CD4-positive, alpha-beta T cell treated with Interleukin-17A for 1 hour (primary cell): ENCODE data around the gene VSX2.

Experiments
- DNase-seq: peaks from one replicate; pipeline ENCODE4 v3.0.0-alpha.2; 2020

The VSX2 gene

DNA sequence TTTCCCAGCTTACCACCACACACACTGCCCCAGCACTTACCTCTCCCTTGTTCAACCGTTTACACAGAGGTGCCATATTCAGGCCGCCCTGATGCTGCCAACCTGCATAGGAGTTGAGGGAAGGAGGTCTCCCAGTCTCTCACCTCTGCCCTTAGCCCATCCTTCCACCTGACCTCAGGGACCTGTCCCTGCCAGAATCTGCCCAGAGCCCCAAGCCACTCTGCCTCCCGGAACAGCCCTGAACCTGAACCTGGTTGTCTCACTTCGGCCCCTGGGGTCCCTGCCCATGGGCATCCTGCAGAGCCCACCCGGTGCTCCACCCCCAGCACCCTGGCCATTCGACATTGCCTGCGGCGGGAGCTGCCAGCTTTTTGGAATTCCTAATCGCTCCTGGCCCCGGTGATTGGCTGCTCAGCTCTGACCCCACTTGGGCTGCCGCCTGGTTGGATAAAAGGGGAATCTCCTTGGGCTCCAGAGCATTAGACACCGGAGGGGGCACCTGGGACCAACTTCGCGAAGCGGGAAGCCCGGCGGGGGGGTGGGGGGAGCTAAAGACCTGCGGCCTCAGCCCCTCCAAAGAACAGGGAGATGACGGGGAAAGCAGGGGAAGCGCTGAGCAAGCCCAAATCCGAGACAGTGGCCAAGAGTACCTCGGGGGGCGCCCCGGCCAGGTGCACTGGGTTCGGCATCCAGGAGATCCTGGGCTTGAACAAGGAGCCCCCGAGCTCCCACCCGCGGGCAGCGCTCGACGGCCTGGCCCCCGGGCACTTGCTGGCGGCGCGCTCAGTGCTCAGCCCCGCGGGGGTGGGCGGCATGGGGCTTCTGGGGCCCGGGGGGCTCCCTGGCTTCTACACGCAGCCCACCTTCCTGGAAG is at the start of gene VSX2:
Gene VSX2, plus strand, starts transcription at position 476 of the 874 bp plus-strand sequence. Its CDS starts 113 bp downstream, at position 589.
- no peak for DNase-seq

DNA sequence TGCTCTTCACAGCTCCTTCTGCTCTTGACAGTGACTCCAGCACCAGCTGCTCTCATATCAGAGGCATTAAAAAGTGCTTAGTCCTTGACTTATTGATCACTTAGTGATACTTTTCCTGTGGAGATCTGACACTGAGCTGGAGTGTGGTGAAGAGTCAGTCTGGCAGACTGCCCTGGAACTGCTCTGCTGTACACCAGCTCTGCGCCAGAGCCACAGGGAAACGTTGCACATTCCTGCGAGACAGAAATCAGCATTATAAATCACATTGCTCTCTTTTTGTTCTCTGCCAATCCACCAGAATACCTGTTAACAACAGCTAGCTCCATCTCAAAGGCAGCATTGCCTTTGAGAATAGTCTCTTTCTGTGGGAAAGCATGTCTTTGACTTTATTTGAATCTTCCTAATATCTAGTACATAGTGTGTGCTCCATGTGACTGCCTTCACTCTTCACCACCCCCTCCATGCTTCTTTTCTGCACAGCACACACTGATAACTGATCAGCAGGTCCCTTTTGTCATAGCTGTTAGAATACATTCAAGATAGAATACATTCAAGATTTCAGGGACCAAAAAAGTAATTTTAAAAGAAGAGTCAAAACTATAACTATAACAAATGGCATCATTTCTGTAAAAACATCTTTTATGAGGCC is 48.2 kb upstream of the VSX2 start:
- DNase-seq, result no peak

DNA sequence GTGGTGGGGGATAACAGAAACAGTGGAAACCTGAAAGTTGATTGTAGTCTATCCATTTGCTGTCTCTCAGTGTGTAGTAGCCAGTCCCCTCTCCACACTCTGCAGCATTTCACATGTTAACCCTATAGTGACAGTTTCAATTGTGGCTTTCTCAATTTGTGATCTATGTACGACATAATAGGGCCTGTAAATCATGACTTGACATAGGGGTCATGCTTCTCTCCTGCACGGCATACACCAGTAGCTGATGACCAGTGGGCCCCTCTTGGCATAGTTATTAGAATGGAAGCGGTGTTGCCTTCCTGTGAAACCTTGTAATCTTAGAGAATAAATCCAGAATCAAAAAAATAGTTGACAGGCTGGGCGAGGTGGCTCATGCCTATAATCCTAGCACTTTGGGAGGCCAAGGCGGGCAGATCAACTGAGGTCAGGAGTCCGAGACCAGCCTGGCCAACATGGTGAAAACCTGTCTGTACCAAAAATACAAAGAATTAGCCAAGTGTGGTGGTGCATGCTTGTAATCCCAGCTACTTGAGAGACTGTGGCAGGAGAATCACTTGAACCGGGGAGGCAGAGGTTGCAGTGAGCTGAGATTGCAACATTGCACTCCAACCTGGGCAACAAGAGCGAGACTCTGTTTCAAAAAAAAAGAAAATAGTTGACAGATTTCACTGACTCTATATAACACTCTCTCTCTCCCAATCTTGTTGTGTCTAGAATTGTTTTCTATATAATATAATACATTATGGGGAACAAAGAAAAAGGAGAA is 44.6 kb upstream of the VSX2 start:
- no peak for DNase-seq

DNA sequence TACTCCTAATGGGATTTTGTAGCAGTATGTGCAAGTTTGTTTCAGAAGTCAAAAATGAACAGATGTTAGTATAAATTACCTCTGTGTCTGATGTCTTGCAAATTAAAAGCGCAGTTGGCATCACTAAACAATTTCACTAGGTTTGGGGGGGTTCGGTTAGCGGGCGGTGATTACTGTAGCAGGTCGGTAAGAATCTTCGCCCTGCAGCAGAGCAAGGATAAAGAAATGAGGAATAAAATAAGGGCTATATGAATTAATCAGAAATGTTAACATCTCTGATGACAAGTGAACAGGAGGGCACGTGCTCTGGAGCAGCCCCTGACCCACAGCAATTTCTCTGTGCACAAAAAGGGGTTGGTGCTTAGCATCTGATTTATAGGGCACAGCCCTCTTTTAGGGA is 43.6 kb upstream of the VSX2 start:
- DNase-seq, result no peak

DNA sequence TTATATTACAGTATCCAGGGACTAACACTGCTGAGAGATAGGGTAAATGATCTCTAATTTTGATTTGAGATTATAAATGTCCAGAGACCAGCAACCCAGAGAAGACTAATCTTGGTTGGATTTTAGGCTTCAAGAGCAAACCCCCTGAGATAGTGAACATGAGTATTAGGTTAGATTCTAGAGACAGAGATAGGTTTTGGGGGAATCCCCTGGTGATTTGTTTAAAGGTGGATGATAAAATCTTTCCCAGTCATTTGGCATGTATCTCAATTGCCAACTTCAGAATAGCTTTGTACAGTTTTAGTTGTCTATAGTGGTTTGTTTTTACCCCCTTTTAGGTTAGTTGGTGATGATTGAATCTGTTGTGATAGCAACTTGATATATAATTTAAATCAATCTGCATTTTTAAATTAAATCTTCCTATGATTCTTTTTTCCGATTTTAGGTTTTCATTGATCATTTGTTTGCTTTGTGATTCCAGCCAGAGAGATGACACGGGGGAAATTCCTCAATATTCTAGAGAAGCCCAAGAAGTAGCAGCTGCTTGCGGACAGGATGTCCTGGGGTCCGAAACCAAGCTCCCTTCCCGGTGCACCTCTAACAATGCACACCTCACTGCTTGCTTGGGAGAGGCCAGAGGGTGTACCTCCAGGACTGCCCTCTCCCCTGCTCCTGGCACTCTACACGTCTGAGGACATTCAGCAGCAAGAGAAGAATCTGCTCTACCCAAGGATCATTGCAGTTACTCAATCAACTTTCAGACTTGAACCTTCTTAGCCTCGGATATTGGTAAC is 40.6 kb upstream of the VSX2 start:
- no peak for DNase-seq

DNA sequence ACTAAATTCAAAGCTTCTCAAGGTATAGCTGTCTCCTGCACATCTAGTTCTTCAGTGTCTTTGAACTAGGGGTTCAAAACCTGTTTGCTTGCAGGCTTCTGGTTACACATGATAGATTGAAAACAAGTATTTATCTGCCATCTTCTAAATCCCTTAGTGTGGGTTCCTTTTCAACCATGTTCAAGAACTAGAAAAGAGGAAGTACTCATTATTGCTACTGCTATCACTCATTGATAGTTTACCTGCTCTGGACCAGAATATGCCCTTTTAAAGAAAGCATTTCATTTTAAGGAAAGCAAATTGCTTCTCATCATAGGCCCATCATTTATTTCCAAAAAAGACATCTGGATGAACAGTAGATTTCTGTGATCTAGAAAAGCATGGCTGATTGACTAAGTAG is 37.1 kb upstream of the VSX2 start:
- DNase-seq, result no peak

DNA sequence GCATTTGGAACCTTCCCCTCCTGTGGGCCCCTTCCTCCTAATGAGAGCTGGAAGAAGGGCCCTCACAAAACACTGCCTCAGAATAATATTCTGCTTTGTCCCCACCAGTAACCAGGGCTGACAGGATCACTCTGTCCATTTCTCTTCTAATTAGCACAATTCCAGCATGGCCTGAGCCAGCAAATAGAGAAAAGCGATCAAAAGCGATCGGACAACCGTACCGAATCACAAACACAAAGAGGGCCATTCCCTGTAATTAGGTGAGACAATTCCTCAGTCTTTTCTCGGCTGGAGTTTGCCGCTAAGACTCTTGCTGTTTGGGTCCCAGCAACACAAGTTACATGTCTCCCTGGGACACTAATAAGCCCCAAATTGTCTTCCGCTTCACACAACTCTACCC is 35.6 kb upstream of the VSX2 start:
- DNase-seq, result no peak

DNA sequence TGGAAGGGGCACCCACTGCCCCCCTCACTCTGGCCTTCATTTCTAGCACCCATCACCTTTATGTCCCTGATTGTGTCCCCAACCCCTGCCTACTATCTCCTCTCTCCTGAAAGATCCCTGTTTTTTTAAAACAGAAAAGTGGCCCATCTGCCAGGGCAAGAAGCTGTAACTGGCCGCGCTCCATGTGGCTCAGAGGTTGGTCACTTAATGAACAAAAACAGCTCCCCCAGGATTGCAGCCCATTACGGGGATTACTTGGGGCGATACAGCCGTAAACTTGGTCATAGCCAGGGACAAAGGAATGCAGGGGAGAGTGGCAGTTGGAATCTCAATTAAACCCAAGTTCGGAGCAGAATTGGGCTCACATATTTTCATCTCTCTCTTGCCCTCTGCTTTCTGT is 34.8 kb upstream of the VSX2 start:
- no peak for DNase-seq

DNA sequence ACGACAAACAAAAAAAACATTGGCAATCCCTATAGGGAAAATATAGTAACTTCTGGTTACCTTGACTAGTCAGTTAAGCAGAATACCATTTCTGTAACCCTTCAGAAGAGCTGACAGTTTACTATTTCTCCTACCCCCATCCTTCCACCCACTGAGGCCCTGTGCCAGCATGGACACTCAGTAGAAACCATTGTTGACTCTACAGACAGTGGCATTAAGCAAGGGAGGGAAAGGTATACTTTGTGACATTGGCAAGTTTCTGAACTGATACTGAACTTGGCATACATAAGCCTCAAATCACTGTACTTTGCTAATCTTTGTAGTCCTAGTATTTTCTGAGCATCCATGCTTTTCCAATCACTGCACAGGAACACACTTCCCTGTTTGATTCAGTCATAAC is 33.4 kb upstream of the VSX2 start:
- DNase-seq, result no peak

DNA sequence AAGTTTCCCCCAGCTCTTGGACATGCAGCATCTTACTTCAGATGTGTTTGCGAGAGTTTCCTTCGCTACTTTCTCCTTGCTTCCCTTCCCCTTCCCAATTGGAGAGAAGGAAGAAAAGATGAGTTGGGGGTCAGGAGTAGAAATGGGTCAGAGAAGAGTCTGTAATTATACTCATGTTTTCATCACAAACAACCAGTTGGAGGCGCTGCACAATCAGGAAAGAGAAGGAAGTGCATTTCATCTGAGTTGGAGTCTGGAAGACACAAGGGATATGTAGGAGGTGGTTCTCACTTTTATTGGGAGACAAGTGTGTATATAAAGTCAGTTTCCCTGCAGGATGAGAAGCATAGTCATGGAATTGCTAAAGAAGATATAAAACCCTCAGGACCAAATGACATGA is 31.3 kb upstream of the VSX2 start:
- no peak for DNase-seq

DNA sequence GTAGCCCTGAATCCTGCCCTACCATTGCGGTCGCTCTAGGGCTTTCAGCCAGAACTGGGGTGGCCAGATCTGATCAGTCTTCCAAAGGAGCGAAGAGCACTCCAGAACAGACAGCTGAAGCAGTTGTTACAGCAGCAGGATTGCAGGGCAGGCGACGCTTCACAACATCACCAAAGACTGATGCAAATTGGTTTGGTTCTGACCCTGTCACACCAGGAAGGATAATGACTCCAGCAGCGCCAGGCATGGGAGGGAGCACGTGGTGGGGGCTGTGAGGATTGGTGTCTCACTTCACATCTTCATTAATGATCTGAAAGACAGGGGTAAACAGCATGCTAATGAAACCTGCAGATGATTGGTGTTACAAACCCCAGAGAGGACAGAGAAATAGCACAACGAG is 30.6 kb upstream of the VSX2 start:
- DNase-seq, result no peak

DNA sequence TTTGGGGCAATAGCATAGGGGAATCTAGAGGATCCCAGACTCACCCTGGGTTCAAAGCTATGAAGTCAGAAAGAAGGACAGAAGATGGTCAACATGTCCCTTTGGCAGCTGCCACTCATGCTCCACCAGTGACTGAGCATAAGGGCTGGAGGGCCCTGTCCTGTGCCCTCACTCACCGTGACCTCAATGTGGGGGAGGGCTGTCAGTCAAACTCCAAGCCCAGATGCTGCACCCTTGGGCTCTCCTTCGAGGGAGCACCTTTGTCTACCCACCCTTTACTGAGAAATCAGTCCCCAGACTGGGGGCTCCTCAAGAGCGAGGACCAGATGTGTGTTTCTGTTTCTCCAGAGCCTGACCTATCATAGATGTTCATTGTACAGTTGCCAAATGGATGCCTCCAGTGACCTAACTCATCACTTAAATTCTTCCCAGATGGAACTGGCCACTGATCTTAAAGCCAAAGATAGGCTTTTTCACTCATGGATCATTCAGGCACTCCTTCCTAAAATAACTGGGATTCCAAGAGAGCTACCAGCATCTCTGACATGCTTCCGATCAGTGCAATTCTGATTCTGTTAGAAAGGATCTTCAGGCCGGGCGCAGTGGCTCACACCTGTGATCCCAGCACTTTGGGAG is 27.2 kb upstream of the VSX2 start:
- no peak for DNase-seq

DNA sequence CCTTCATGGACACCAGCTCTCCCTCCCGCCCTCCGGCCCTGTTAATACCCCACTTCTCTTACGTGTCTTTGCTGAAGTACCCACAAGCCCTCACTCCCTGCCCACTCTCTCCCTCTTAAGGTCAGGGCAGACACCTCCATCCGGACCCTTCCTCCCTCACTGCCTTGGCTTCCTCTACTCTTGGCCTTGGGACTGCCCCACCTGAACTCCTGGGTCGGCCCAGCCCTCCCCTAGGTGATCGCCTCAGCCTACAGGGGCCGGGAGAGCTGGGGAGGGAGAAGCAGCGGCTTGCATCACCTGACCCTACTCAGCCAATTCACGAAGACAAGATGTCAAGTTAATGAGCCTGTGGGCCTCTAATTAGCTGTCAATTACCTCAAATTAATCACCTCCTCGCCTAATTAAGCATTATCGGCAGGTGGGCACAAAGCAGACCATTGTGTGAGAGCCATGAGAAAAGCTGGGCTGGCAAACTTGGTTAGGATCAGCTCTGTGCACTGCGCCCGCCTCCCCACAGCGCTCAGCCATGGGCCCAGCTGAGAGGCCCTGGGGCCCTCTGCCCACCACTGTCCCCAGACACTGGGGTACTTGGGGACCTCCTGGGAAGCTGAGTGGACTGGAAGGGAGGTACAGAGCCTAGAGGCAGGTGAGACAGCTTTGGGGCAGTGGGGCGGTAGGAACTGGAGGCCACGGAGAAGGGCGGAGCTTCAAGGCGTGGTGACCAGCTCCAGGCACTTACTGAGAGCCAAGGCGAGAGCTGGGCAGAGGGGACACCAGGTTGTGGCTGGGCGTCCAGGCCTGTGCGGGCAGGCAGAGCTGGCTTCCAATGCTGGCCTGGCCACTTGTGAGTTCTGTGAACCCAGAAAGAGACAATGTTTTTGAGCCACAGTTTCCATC is 25.1 kb upstream of the VSX2 start:
- no peak for DNase-seq

DNA sequence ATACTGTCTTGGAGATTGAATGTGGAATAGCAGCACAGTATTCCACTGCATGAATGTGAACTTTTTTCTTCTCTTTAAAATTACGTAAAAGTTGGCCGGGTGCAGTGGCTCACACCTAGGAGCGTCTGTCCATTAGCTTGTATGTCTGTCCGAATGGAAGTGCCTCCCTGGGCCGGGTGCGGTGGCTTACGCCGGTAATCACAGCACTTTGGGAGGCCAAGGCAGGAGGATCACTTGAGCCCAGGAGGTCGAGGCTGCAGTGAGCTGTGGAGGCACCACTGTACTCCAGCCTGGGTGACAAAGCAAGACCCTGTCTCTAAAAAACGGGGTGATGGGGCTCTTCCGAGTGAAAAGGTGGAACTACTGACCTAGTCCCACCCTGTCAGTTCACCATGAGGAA is 22.6 kb upstream of the VSX2 start:
- DNase-seq, result no peak

DNA sequence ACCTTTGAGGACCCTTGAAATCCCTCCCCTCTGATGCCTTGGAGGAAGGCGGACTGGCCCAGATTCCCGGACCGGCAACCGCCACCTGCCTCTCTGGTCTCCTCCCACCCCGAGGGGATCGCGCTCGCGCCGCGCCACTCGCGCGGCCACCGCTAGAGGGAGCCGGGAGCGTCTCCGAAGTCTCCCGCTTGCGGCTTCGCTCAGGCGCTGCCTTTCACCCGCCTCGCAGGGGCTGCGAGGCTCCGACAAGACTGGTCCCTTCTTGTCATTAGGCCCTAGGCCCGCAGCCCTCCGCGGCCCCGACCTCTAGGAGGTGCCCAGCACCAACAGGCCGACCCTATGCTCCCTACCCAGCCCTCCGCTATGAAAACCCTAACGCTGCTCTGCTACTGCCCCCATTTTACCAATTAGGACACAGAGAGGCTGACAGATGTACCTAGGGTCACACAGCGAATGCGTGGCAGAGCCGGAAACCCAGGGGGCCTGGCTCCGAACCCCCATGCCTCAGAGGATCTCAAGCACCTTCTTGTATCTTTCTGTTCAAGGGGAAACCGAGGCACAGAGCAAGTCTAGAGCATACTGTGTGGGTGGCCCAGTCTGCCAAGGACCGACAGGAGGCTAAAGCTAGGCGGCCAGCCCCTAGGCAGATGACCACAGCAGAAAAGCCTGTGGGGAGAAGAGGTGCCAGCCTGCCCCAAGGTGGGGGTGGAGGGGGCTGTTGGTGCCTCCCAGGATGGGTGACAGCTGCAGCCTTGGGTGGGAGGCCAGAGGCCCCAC is 21.4 kb upstream of the VSX2 start:
- peak; percentile 63 for DNase-seq

DNA sequence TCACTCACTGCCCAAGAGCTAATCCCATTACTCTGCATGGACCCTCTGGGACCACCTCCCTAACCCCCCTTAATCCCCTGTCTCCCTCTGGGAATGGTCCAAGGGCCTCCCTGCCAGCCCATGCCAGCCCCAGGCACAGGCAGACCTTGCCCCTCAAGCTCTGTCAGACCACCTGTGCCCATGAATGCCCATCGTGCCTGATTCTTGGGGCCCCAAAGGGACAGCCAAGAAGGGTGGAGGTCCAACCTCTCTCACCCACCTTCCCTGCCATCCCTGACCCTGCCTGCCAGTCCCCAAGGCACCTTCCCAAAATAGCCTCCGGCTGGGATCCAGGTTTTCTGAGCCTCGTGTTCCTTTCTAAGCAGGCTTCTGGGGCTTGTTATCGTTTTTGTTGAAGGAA is 20.8 kb upstream of the VSX2 start:
- no peak for DNase-seq

DNA sequence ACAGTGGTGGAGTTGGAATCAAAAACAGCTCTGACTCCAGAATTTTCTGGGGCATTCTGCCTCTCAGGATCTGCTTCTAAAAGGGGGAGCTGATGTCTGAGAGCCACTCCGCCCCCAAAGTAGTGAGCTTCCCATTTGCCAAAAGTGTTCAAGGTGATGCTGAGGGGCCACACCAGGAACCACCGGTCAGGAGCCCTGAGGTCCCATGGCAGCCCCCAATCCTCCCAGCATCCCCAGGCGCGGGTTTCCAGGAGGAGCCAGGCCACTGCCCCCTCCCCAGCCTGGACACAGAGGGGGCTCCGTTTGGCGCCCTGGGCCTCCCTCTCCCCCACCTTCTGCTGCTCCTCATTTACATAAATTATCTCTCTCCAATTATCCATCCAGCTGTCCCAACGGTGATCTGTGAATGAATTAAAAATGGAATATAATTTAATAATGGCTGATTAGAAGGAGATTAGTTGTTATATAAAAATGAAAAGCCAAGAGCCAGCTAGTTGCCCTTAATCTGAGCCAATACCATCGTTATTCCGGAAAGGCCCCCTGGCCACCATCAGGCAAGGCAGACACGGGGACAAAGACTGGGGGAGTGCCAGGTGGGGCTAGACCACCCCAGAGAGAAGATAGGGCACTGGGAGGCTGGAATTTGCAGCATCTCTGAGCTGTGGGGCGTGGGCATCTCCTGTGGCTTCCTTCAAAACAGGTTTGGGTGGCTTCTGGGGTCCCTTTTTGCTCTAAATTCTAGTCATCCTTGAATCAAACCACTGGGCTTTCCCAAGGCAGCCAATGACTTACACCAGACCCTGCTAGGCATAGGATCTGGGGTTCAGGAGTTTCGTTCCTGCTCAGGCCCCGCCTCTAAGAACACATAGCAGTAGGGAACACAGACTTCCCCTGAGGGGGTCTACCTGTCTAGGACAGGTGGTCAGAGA is 19.7 kb upstream of the VSX2 start:
- no peak for DNase-seq

DNA sequence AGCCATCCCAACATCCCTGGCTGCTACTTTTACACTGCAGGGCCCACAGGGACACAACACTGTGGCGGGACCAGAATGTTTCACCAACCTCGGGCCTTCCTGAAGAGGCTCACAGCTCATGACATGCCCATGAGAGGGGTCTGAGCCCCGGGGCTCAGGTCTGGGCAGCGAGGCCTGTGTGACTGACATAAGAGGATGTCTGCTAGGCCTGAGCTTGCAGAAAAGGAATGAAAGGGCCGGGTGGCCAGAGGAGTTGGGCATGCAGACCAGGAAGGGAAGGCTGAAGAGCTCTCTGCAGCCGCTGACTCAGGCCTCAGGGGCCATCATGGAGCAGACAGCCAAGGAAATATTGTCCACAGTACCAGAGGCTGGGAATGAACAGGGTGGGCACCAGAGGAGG is 18.3 kb upstream of the VSX2 start:
- DNase-seq, result no peak

DNA sequence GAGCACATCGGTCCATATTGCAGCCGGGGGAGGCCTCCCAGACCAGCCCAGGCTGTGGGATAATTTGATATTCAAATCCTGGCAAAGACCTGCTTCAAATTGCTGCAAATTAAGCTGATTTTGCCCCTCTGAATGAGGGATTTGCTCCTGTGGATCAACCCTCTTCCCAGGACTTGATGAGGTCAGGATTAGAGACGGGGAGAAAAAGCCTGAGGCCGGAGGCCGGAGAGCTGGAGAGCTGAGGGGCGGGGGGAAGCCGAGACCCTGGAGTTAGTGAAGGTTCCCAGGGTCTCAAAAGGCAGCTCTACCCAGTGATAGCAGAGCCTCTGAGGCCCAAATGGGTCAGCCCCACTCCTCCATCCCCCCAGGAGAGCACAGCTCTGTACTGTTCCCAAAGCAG is 17.5 kb upstream of the VSX2 start:
- DNase-seq, result no peak
